Skeletal muscle tissue (tissue), 4 donors: ENCODE results near the gene PDCD1. TPM values are rescaled to one million over a fixed set of nuclear protein-coding genes. Genes with fewer than 3 reads are reported as not detected.

ENCODE experiments used
- H3K27ac ChIP-seq: one replicate; pipeline ENCODE4 v1.7.0; 2013; ENCODE audit warnings: mild to moderate bottlenecking, low read depth, low read length, inconsistent platforms
- H3K27me3 ChIP-seq, 3 donors: one replicate each; pipeline ENCODE4 v1.7.0; 2013; ENCODE audit warnings: low read length in 3 of 3; ENCODE audit not compliant: control insufficient read depth in 3 of 3, insufficient read depth in 3 of 3
- H3K36me3 ChIP-seq, 3 donors: one replicate each; pipeline ENCODE4 v1.7.0; 2013; ENCODE audit warnings: low read length in 3 of 3; ENCODE audit not compliant: control insufficient read depth in 3 of 3, insufficient read depth in 3 of 3
- H3K4me1 ChIP-seq, 3 donors: one replicate each; pipeline ENCODE4 v1.7.0; 2013; ENCODE audit warnings: low read length in 3 of 3, mild to moderate bottlenecking in 3 of 3; ENCODE audit not compliant: control insufficient read depth in 3 of 3, insufficient read depth in 3 of 3
- H3K4me3 ChIP-seq, 3 donors: one replicate each; pipeline ENCODE4 v1.7.0; 2013; ENCODE audit warnings: low read length in 3 of 3
- H3K9ac ChIP-seq, 3 donors: one replicate each; pipeline ENCODE4 v1.7.0; 2013; ENCODE audit warnings: low read length in 3 of 3, mild to moderate bottlenecking in 3 of 3, moderate library complexity in 2 of 3, low read depth in 1 of 3
- H3K9me3 ChIP-seq, 3 donors: one replicate each; pipeline ENCODE4 v1.7.0; 2013; ENCODE audit warnings: low read length in 3 of 3; ENCODE audit not compliant: control insufficient read depth in 3 of 3
- total RNA-seq: library from RNA; depleted of rRNA; stranded (reverse); fragments of >200 nt; gene quantifications from one replicate; pipeline ENCODE4 v1.2.3, GENCODE V29; 2014
- donor health status: Osteomylitis.

PDCD1 gene
- total RNA-seq, 1 donor from 2014 or later, result not detected

- no peaks in the 10 kb centered on the region for H3K4me1 ChIP-seq
- no peaks in the 10 kb centered on the region for H3K9me3 ChIP-seq
- H3K4me3 ChIP-seq, result no peak overlapping the region
- H3K36me3 ChIP-seq, result no peaks in the 10 kb centered on the region
- peaks cover 12 to 18% (median 15%) of the 10 kb centered on the region in 3 donors for H3K27me3 ChIP-seq
- no peak overlapping the region for H3K9ac ChIP-seq
- H3K27ac ChIP-seq, result no peak overlapping the region
These were observed 13.0 kb upstream of the PDCD1 start for GRCh38 chr2:241871538-241872312.

DNA sequence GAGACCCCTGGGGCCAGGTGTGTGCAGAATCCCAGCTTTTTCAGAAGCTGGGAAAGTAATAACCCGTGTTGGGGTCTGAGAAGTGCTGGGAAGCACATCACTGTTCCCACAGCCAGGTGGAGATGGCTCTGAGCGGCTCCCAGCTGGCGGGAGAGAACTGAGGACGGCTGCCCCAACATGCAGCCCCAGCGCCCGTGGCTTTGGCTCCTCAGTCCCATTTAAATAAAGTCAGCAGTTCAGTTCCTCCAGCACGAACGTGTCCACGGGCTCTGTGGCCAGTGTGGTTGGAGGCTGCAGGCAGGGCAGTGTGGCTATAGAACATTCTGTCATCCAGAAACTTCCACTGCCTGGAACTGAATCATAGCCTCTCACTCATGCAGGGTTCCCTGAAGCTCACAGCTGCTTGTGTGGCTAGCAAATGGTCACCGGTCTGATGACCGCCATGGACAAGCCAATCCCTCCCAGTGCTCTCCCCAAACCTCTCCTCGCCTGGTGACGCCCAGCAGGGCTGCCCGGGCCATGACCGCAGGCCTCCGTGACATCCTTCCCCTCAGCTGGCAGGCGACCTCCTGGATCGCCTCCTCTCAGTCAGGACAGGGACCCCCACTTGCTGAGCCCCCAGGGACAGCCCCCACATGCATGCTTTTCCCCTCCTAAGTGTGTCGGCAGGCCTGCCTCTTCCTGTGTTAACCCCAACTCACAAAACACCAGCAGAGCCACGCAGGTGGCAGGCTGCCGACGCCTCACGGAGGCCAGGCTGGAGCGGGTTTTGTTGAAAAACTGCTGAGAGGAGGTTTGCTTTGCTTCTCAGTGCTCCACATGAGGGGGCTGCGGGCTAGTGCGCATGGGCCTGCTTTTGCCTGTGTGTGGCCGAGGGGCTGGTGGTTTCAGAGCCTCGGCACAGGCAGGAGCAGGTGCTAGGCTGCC is 12.2 kb upstream of the PDCD1 start:
- Histone ChIP-seq H3K27ac (no peak overlapping the region), H3K36me3 (no peaks in the 10 kb centered on the region), H3K27me3 (peaks cover 18 to 26% (median 21%) of the 10 kb centered on the region in 3 donors), H3K4me3 (no peak overlapping the region), H3K9me3 (no peaks in the 10 kb centered on the region), H3K9ac (no peak overlapping the region), H3K4me1 (no peaks in the 10 kb centered on the region)

- no peak overlapping the region for H3K9ac ChIP-seq
- H3K4me3 ChIP-seq, result no peak overlapping the region
- H3K27me3 ChIP-seq, result peaks cover 25 to 33% (median 29%) of the 10 kb centered on the region in 3 donors
- no peak overlapping the region for H3K27ac ChIP-seq
- no peaks in the 10 kb centered on the region for H3K36me3 ChIP-seq
- peaks cover 0 to under 1% (median 0%) of the 10 kb centered on the region in 3 donors for H3K4me1 ChIP-seq
- no peaks in the 10 kb centered on the region for H3K9me3 ChIP-seq
These were observed 11.4 kb upstream of the PDCD1 start for GRCh38 chr2:241870081-241870541.

DNA sequence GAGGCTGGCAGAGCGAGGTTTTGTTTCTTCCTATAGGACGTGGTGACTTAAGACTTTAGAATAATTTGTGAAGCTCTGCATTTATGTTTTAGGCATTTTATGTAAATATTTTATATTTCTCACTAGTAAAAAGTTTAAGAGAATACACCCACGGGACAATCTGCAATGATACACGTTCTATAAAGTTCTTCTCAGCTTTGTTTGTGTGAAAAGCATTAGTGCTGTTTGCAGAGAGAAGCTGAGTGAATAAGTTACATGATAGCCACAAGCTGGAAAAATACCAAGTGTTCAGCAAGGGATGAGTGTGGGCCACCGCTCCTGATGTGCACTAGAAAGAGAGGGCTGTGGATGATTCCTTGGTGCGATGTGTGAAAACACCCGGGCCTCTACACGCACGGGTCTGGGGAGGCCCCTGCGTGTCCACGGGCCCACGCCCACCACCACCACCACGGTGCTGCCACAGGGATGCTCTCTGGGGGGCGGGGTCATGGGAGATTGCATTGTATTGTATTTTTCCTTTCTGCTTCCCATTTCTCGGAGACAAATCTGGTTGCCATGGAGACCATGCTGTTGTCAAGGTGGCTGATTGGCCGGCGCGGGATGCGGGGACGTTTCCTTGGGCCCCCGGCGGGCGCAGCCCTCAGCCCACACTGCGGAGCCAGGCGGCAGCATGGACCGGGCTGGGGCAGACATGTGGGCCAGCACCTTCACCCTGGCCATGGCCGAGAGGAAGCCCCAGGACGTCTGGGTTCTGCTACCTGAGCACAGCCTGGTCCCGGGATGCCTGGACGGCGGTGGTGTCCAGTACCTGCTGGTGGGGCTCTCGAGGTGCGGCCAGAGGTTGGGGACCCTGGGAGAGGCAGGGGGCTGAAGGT is 10.6 kb upstream of the PDCD1 start, which contains the start of gene RTP5:
RTP5 (plus strand) TSS at position 643 of the 875 bp plus-strand sequence; CDS start at position 671, 28 bp downstream.
- Histone ChIP-seq H3K4me3 (no peak within 1 kb of the TSS), H3K27ac (no peak within 1 kb of the TSS), H3K36me3 (no peaks in the 10 kb centered on the region), H3K4me1 (peaks cover 0 to 8% (median 2%) of the 10 kb centered on the region in 3 donors), H3K27me3 (peaks cover 33 to 41% (median 37%) of the 10 kb centered on the region in 3 donors), H3K9ac (no peak within 1 kb of the TSS), H3K9me3 (no peaks in the 10 kb centered on the region)

DNA sequence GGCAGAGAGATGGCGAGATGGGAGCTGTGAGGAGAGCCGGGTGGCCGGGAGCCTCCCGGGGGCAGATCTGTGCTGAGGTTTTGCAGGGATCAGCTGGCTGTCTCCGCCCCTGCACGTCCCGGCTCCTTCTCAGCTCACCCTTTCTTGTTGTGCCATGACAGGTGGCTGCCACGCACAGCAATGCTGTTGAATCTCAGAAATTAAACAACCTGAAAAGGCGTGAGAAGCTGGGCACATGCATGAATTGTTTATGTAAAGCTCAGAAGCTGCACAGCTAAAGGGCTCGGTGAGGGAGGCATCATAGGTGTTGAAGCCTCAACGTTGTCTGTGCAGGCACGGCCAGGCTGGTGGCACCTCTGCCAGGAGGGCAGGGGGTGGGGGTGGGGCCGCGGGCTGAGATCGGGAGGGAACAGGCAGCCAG is 10.0 kb upstream of the PDCD1 start:
- no peaks in the 10 kb centered on the region for H3K36me3 ChIP-seq
- H3K27ac ChIP-seq, result no peak overlapping the region
- peaks cover 36 to 47% (median 41%) of the 10 kb centered on the region in 3 donors for H3K27me3 ChIP-seq
- H3K9ac ChIP-seq, result no peak overlapping the region
- H3K4me1 ChIP-seq, result peaks cover 3 to 11% (median 3%) of the 10 kb centered on the region in 3 donors
- H3K9me3 ChIP-seq, result no peaks in the 10 kb centered on the region
- no peak overlapping the region for H3K4me3 ChIP-seq

DNA sequence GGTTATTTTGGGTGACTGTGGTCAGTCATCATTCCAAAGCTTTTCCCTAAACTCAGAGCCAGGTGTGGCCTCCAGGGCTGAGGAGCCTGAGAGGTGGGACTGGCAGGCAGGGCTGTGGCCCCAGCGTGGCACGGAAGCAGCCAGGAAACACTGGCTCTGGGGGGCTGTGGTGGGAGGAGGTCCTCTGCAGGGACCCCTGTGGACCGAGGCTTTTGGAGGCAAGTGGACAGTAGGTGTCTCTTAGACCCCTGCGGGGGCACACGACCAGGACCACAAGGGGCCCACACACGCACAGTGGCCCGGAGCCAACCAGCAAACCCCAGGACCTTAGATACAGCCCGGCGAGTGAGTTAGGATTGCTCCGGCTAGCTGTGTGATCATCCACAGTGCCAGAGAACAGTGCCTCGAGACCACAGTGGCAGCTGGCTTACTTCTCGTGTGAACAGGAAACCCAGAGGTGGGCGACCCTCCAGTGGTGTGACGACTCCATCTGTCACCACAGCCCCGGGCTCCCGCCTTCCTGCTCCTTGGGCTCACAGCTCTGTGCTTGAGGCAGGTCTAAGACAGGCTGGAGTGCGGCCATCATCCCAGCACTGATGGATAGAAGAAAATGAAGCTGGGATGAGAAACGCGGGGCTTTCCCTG is 9.2 kb upstream of the PDCD1 start:
- peaks cover 42 to 55% (median 49%) of the 10 kb centered on the region in 3 donors for H3K27me3 ChIP-seq
- no peak overlapping the region for H3K27ac ChIP-seq
- no peak overlapping the region for H3K9ac ChIP-seq
- no peak overlapping the region for H3K4me3 ChIP-seq
- H3K36me3 ChIP-seq, result no peaks in the 10 kb centered on the region
- peaks cover 3 to 19% (median 4%) of the 10 kb centered on the region in 3 donors for H3K4me1 ChIP-seq
- no peaks in the 10 kb centered on the region for H3K9me3 ChIP-seq

- Histone ChIP-seq H3K36me3 (no peaks in the 10 kb centered on the region), H3K9me3 (no peaks in the 10 kb centered on the region), H3K27me3 (peaks cover 43 to 58% (median 51%) of the 10 kb centered on the region in 3 donors), H3K9ac (no peak overlapping the region), H3K27ac (no peak overlapping the region), H3K4me1 (peaks cover 3 to 19% (median 4%) of the 10 kb centered on the region in 3 donors), H3K4me3 (no peak overlapping the region)
These were observed 8.3 kb upstream of the PDCD1 start for GRCh38 chr2:241866790-241867645.

GRCh38 chr2:241865957-241866789 is 7.5 kb upstream of the PDCD1 start:
- Histone ChIP-seq H3K9ac (no peak overlapping the region), H3K27ac (no peak overlapping the region), H3K9me3 (no peaks in the 10 kb centered on the region), H3K4me1 (peaks cover 3 to 20% (median 4%) of the 10 kb centered on the region in 3 donors), H3K4me3 (no peak overlapping the region), H3K36me3 (no peaks in the 10 kb centered on the region), H3K27me3 (peaks cover 43 to 64% (median 54%) of the 10 kb centered on the region in 3 donors)
